Measurements from ENCODE around the gene SLC2A6. TPM values are rescaled to one million over a fixed set of nuclear protein-coding genes. Genes with fewer than 3 reads are reported as not detected.

SLC2A6 gene
- total and polyA plus RNA-seq, 10 of the 15 experiments (the other 5 are each of a cell fraction or from before 2014, with no cell fraction given), result 1.1 to 37.9 (median 18.3) TPM

DNA sequence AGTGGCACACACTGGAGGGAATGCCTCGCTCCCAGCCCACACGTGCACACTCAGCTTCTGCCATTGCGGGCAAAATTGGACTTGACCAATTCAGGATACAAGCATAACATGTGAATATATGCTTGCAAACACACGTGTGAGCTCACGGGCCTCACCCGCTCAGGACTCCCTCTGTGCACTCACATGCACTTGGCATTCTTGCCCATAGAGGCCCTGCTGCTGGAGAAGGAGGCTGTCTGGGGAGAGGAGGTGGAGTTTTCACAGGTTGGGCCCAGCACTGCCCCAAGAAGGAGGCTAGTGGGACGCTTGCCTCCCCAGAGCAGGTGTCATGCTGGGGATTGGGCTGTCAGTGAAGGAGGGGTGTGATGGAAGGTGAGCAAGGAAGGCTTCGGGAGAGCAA, 44.2 kb upstream of the SLC2A6 start:
- H3K36me3 ChIP-seq (ENCODE audit: control insufficient read depth in 2 of 2, insufficient read depth in 2 of 2, low read length in 1 of 2), result no peaks in the 10 kb centered on the region

More for the DNA sequence above, 44.2 kb upstream of the SLC2A6 start:
- in situ Hi-C loops (cut with MboI), result no loop called here
- no TSS peak for BruUV-seq (replicated peaks)
- TF ChIP-seq RBBP5 (conservative IDR thresholded peaks at IDR 0.05) (no peak), JUNB (IDR thresholded peaks at IDR 0.05) (no peak), CREM (IDR thresholded peaks at IDR 0.05; ENCODE audit: low read depth) (no peak), SMC3 (IDR thresholded peaks at IDR 0.05; ENCODE audit: borderline replicate concordance, low read length) (no peak), FOXK2 (IDR thresholded peaks at IDR 0.05) (no peak), NR2C2 (IDR thresholded peaks at IDR 0.05; ENCODE audit: borderline replicate concordance, control insufficient read depth, insufficient read length, low read depth) (no peak), NFYB (IDR thresholded peaks at IDR 0.05; ENCODE audit: insufficient read depth, low read depth, low read length) (no peak), RCOR1 (conservative IDR thresholded peaks at IDR 0.05; ENCODE audit: low read depth, low read length) (no peak), BMI1 (IDR thresholded peaks at IDR 0.05; ENCODE audit: borderline replicate concordance) (no peak), STAT3 (IDR thresholded peaks at IDR 0.05; ENCODE audit: low read depth, low read length) (no peak), TCF3 (IDR thresholded peaks at IDR 0.05; ENCODE audit: borderline replicate concordance, insufficient read depth, low read depth, low read length) (no peak), LARP7 (IDR thresholded peaks at IDR 0.05) (no peak), SREBF1 (IDR thresholded peaks at IDR 0.05; ENCODE audit: low read length) (no peak), ZNF384 (IDR thresholded peaks at IDR 0.05; ENCODE audit: borderline replicate concordance, low read depth, low read length) (no peak), TARDBP (IDR thresholded peaks at IDR 0.05; ENCODE audit: borderline replicate concordance) (no peak)
- TF ChIP-seq, protein P1, sequence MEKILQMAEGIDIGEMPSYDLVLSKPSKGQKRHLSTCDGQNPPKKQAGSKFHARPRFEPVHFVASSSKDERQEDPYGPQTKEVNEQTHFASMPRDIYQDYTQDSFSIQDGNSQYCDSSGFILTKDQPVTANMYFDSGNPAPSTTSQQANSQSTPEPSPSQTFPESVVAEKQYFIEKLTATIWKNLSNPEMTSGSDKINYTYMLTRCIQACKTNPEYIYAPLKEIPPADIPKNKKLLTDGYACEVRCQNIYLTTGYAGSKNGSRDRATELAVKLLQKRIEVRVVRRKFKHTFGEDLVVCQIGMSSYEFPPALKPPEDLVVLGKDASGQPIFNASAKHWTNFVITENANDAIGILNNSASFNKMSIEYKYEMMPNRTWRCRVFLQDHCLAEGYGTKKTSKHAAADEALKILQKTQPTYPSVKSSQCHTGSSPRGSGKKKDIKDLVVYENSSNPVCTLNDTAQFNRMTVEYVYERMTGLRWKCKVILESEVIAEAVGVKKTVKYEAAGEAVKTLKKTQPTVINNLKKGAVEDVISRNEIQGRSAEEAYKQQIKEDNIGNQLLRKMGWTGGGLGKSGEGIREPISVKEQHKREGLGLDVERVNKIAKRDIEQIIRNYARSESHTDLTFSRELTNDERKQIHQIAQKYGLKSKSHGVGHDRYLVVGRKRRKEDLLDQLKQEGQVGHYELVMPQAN (conservative IDR thresholded peaks at IDR 0.05), result no peak
- Histone ChIP-seq H3K79me2 (ENCODE audit: control insufficient read depth, insufficient read depth, low read length) (no peaks in the 10 kb centered on the region), H3K4me1 (ENCODE audit: control insufficient read depth, insufficient read depth, low read length) (no peaks in the 10 kb centered on the region), H3K9me3 (replicated peaks; ENCODE audit: control insufficient read depth, insufficient read depth, low read length) (no peaks in the 10 kb centered on the region), H3K27me3 (replicated peaks in 1 of 2; ENCODE audit: control insufficient read depth in 2 of 2, insufficient read depth in 2 of 2, low read length in 1 of 2) (peaks cover 0 to 4% of the 10 kb centered on the region in 2 experiments; a peak in 3 of 4 replicates), H3K4me2 (ENCODE audit: control insufficient read depth, insufficient read depth) (no peak overlapping the region), H4K20me1 (ENCODE audit: control insufficient read depth, insufficient read depth) (no peaks in the 10 kb centered on the region), H3K27ac (ENCODE audit: control insufficient read depth, insufficient read depth) (no peak overlapping the region), H2AFZ (ENCODE audit: control insufficient read depth, low read depth, low read length) (no peak overlapping the region), H3K4me3 (no peak overlapping the region), H3K9ac (ENCODE audit: control insufficient read depth, insufficient read depth, low read length) (no peak overlapping the region)
- ChIA-PET CTCF (no interaction called here), SMC1A (ENCODE audit: uncharacterized antibody, unreplicated experiment) (no interaction called here), POLR2A (no interaction called here), RAD21 (ENCODE audit: unreplicated experiment) (no interaction called here)
- 20% methylated on average over 7 of the region's 8 CpGs for WGBS (ENCODE audit: insufficient coverage, insufficient replicate concordance, low lambda C conversion rate, missing lambda C conversion rate)
- ATAC-seq (no peak), FAIRE-seq (no peak), DNase-seq (ENCODE audit: low read depth, low spot score) (no peak)
- intact Hi-C loops (cut with micrococcal nuclease; ENCODE audit: unreplicated experiment), result no loop called here
